Large intestine (tissue), 3 donors: ENCODE data around the gene CX3CL1. TPM values are rescaled to one million over a fixed set of nuclear protein-coding genes. Genes with fewer than 3 reads are reported as not detected.

Experiments
- DNase-seq, 2 donors: peaks; one replicate each; pipeline versions ENCODE4 v3.0.0 to v3.0.0-alpha.2; 2013
- H3K27ac ChIP-seq: one replicate; pipeline ENCODE4 v1.5.1; 2013; ENCODE audit warnings: low read length
- H3K27me3 ChIP-seq: 2 replicates; pipeline ENCODE4 v1.6.1; 2013; ENCODE audit warnings: low read length; ENCODE audit not compliant: control insufficient read depth, insufficient read depth
- H3K36me3 ChIP-seq: 2 replicates; pipeline ENCODE4 v1.6.1; 2013; ENCODE audit warnings: low read length; ENCODE audit not compliant: control insufficient read depth, insufficient read depth
- H3K4me1 ChIP-seq: one replicate; pipeline ENCODE4 v1.6.1; 2013; ENCODE audit warnings: low read length; ENCODE audit not compliant: control insufficient read depth, insufficient read depth
- H3K4me3 ChIP-seq: one replicate; pipeline ENCODE4 v1.5.1; 2013; ENCODE audit warnings: low read length
- H3K9me3 ChIP-seq: one replicate; pipeline ENCODE4 v1.6.1; 2013; ENCODE audit warnings: mild to moderate bottlenecking, low read depth, low read length, moderate library complexity; ENCODE audit not compliant: control insufficient read depth
- WGBS: methylation state at CpG from one replicate; pipeline ENCODE4 v1.1.5; 2013; ENCODE audit warnings: low lambda C conversion rate; ENCODE audit not compliant: insufficient coverage; 5-methylcytosine and 5-hydroxymethylcytosine counted together
- polyA plus RNA-seq: library from polyadenylated mRNA; unstranded; fragments of 120-200 nt; gene quantifications from one replicate; pipeline ENCODE4 v1.2.1, GENCODE V29; 2013

CX3CL1 gene
- polyA plus RNA-seq, 1 donor, result 30.6 TPM

DNA sequence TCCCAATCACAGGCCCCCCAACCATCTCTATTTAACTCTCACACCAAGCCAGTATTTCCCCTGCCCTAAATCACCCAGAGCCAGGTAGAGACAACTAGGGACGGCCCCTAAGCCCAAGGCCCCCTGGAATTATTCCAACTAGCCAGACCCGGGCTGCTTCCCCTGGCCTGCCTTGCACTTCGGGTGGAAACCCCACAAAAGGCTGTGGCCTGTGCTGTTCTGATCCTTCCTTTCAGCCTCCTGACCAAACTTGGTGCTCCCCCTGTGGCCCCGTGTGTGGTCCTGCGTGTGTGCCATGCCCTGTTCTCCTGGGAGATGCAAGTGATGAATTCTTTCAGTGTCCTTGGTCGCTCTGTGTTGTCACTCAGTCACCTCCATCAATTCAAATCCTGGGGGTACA, 47.2 kb downstream of the CX3CL1 start:
- WGBS, result no CpG with 5 or more reads among the region's 6 CpGs
- H3K4me1 ChIP-seq, result peaks cover 17% of the 10 kb centered on the region
- no peaks in the 10 kb centered on the region for H3K9me3 ChIP-seq
- no peak for DNase-seq
- no peak overlapping the region for H3K27ac ChIP-seq
- no peak overlapping the region for H3K4me3 ChIP-seq
- H3K27me3 ChIP-seq, result no peaks in the 10 kb centered on the region
- no peaks in the 10 kb centered on the region for H3K36me3 ChIP-seq

DNA sequence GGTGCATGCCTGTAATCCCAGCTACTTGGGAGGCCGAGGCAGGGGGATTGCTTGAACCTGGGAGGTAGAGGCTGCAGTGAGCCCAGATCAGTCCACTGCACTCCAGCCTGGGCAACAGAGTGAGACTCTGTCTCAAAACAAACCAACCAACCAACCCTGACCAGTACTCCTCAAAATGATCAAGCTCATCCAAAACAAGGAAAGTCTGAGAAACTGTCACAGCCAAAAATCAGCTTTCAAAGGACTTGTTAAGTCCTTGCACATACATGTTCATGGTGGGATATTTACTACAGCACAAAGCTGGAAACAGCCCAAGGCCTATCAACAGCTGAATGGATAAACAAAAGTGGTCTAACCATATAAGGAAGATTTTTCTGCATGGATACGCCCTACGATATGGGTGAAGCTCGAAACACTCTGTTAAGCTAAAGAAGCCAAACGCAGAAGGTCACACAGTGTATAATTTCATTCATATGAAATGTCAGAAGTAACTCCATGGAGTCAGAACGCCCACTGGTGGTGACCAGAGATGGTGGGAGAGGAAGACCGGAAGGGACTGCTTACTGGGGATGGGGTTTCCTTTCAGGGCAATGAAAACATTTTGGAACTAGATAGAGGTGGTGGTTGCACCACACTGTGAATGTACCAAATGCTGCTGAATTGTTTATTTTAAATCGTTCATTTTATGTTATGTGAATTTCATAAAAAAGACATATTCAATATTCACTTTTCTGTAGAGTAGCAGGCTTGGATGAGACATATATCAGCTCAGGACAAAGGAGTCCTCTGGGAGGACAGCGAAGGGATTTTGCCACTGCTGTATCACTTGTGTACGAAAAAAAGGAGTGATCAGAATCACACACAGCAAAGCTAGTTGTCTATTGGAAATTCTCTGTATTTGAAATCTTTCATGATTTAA, 50.0 kb downstream of the CX3CL1 start:
- peak; percentile 43 to 46 for DNase-seq
- peaks cover 10% of the 10 kb centered on the region for H3K4me1 ChIP-seq
- no peaks in the 10 kb centered on the region for H3K9me3 ChIP-seq
- no CpG with 5 or more reads among the region's 10 CpGs for WGBS
- H3K27me3 ChIP-seq, result no peaks in the 10 kb centered on the region
- H3K27ac ChIP-seq, result no peak overlapping the region
- no peak overlapping the region for H3K4me3 ChIP-seq
- peaks cover 7% of the 10 kb centered on the region for H3K36me3 ChIP-seq

DNA sequence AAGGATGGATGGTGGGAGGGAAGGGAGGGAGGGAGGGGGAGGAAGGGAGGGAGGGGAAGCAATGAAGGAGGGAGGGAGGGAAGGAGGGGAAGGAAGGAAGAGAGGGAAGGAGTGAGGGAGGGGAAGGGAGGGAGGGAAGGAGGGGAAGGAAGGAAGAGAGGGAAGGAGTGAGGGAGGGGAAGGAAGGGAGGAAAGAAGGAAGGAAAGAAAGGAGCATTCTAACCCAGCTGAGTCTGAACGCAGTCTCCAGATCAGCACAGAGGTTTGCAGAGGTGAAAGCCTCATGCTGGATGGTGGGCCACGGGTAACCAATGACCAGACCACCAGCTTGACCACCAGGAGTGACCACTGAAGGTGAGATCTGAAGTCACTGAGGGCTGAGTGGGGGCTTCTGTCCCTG, 50.9 kb downstream of the CX3CL1 start:
- H3K36me3 ChIP-seq, result peaks cover 16% of the 10 kb centered on the region
- DNase-seq, result no peak
- WGBS, result 80% methylated on average over 1 of the region's 2 CpGs
- H3K4me1 ChIP-seq, result peaks cover 8% of the 10 kb centered on the region
- no peaks in the 10 kb centered on the region for H3K27me3 ChIP-seq
- no peak overlapping the region for H3K4me3 ChIP-seq
- no peak overlapping the region for H3K27ac ChIP-seq
- H3K9me3 ChIP-seq, result no peaks in the 10 kb centered on the region

DNA sequence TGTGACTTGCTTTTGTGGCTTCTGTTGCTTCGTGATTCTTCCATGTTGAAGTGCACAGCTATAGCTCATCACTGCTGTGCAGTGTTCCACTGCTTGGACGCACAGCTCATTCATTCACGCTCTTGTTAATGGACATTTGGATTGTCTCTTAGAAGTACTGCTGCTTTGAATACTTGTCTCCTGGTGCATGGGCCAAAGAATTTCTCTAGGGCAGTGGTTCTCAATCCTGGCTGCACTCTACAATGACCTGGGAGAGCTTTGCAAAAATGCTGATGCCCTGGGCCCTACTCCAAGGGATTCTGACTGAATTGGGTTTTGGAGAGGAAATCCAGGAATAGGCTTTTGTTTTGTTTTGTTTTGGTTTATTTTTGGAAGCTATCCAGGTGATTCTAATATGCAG, 52.3 kb downstream of the CX3CL1 start:
- no peak overlapping the region for H3K27ac ChIP-seq
- H3K9me3 ChIP-seq, result no peaks in the 10 kb centered on the region
- no peak overlapping the region for H3K4me3 ChIP-seq
- no peaks in the 10 kb centered on the region for H3K4me1 ChIP-seq
- peaks cover 28% of the 10 kb centered on the region for H3K36me3 ChIP-seq
- no peak for DNase-seq
- no CpG with 5 or more reads among the region's 3 CpGs for WGBS
- no peaks in the 10 kb centered on the region for H3K27me3 ChIP-seq

DNA sequence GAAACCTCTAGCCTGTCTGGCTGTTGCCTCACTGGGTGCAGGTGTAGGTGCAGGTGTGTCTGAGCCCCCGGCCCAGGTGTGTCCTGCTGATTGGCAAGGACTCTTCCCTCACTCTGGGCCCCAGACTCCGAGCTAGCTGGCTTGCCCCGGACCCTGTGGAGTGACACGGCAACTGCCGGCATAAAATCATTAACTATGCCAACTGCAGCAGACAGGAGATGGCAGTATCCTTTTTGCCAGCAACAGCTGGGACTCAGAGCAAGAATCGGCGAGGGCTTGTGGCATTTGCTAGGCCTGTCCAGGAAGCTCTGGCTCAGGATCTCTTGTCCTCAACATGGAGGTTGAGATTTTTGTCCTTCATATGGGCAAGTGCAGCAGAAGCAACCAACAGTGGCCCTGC, 54.1 kb downstream of the CX3CL1 start:
- WGBS, result no CpG with 5 or more reads among the region's 7 CpGs
- no peak for DNase-seq
- H3K27ac ChIP-seq, result no peak overlapping the region
- H3K4me3 ChIP-seq, result no peak overlapping the region
- H3K27me3 ChIP-seq, result no peaks in the 10 kb centered on the region
- peaks cover 44% of the 10 kb centered on the region for H3K36me3 ChIP-seq
- H3K4me1 ChIP-seq, result no peaks in the 10 kb centered on the region
- H3K9me3 ChIP-seq, result no peaks in the 10 kb centered on the region

DNA sequence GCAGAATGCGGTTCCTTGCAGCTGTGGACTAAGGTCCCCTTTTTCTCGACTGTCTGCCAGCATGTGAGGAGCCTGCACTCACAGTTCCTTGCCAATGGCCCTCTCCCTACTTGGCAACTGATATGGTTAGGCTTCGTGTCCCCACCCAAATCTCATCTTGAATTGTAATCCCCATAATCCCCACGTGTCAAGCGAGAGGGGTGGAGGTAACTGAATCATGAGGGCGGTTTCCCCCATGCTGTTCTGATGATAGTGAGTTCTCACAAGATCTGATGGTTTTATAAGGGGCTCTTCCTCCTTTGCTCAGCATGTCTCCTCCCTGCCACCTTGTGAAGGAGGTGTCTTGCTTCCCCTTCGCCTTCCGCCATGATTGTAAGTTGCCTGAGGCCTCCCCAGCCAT, 55.0 kb downstream of the CX3CL1 start:
- Histone ChIP-seq H3K4me3 (no peak overlapping the region), H3K36me3 (peaks cover 50% of the 10 kb centered on the region), H3K9me3 (no peaks in the 10 kb centered on the region), H3K27me3 (no peaks in the 10 kb centered on the region), H3K4me1 (peaks cover 4% of the 10 kb centered on the region), H3K27ac (no peak overlapping the region)
- 100% methylated on average over 1 of the region's 8 CpGs for WGBS
- DNase-seq, result no peak

GRCh38 chr16:57427824-57428223, 55.5 kb downstream of the CX3CL1 start:
- Histone ChIP-seq H3K27me3 (no peaks in the 10 kb centered on the region), H3K27ac (no peak overlapping the region), H3K36me3 (peaks cover 54% of the 10 kb centered on the region), H3K9me3 (no peaks in the 10 kb centered on the region), H3K4me1 (peaks cover 8% of the 10 kb centered on the region), H3K4me3 (no peak overlapping the region)
- DNase-seq, result no peak

GRCh38 chr16:57430955-57431354, 58.7 kb downstream of the CX3CL1 start:
- Histone ChIP-seq H3K9me3 (no peaks in the 10 kb centered on the region), H3K36me3 (peaks cover 83% of the 10 kb centered on the region), H3K27me3 (no peaks in the 10 kb centered on the region), H3K4me1 (peaks cover 11% of the 10 kb centered on the region), H3K4me3 (no peak overlapping the region), H3K27ac (no peak overlapping the region)
- no peak for DNase-seq
- no CpG with 5 or more reads among the region's 5 CpGs for WGBS

DNA sequence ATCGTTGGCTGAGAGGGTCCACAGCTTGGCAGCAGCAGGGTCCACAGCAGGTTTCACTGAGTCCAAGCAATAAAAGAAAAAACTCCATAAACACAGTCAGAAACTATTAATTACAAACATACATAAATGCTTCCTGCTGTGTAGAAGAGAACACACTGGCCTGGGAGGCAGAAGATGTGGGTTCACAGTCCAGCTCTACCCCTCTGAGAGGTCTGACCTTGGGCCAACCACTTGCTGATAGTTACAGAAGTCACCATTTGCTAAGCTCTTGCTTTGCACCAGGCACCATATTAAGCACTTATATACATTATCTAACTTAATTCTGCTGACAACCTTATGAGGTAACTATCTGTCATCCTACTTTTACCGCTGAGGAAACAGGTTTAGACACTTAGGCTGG, 60.2 kb downstream of the CX3CL1 start:
- Histone ChIP-seq H3K36me3 (peaks cover 83% of the 10 kb centered on the region), H3K27ac (peak overlapping the region; percentile 65), H3K27me3 (no peaks in the 10 kb centered on the region), H3K4me1 (peaks cover 11% of the 10 kb centered on the region), H3K4me3 (no peak overlapping the region), H3K9me3 (no peaks in the 10 kb centered on the region)
- peak in 1 of 2 donors; percentile 78 for DNase-seq
- 75% methylated on average over 1 of the region's 2 CpGs for WGBS

- DNase-seq, result no peak
- no peak overlapping the region for H3K4me3 ChIP-seq
- peaks cover 11% of the 10 kb centered on the region for H3K4me1 ChIP-seq
- H3K27me3 ChIP-seq, result no peaks in the 10 kb centered on the region
- no CpG with 5 or more reads among the region's 3 CpGs for WGBS
- H3K36me3 ChIP-seq, result peaks cover 78% of the 10 kb centered on the region
- H3K9me3 ChIP-seq, result no peaks in the 10 kb centered on the region
- H3K27ac ChIP-seq, result peak overlapping the region; percentile 64
Measured at GRCh38 chr16:57432989-57433388, 60.7 kb downstream of the CX3CL1 start.

- Histone ChIP-seq H3K36me3 (peaks cover 74% of the 10 kb centered on the region), H3K9me3 (no peaks in the 10 kb centered on the region), H3K27ac (no peak overlapping the region), H3K4me3 (no peak overlapping the region), H3K27me3 (no peaks in the 10 kb centered on the region), H3K4me1 (peaks cover 11% of the 10 kb centered on the region)
- no peak for DNase-seq
- no CpG with 5 or more reads among the region's 2 CpGs for WGBS
Measured at GRCh38 chr16:57434003-57434402, 61.7 kb downstream of the CX3CL1 start.
